Measurements from ENCODE around the gene MS4A12. TPM values are rescaled to one million over a fixed set of nuclear protein-coding genes. Genes with fewer than 3 reads are reported as not detected.
A peak's percentile ranks its signal among the peaks of the same experiment; 100 is the strongest.

The MS4A12 gene
- total and polyA plus RNA-seq, 2 of the 8 experiments (the other 6 are each of a cell fraction or from before 2014, with no cell fraction given), result 0.14 to 0.39 TPM

DNA sequence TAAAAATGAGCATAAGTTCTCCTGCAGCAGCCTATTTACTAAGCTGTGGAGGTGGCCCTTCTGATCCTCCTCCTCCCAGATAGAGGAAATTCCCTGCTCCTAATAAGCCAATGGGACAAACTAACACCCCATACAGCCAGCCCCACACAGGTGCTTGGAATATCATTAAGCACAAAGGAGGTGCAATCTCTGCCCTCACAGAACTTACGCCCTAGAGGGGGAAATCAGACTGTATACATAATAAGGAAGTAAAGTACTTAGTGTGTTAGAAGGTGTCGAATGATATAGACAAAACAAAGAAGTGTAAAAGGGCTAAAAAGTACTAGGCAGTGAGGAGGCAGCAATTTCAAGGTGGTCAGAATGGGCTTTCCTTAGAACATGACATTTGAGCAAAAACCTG is 5.8 kb downstream of the MS4A12 start:
- H2BK5ac ChIP-seq (ENCODE audit: low read depth, low read length), result peak overlapping the region; percentile 79; the same call in 1 of the 2 replicates
- no peaks in the 10 kb centered on the region for H3K27me3 ChIP-seq (replicated peaks in 1 of 4; ENCODE audit: control insufficient read depth in 3 of 4, extremely low read depth in 1 of 4, insufficient read depth in 3 of 4, low read length in 3 of 4)
- no peak for FAIRE-seq
- no peak for DNase-seq (ENCODE audit: low read depth in 1 of 2, low spot score in 2 of 2)
- no peak overlapping the region; a peak in 1 of 7 replicates for H3K9ac ChIP-seq (replicated peaks in 1 of 4; ENCODE audit: extremely low read depth in 1 of 4, low read depth in 3 of 4, low read length in 3 of 4)
- H4K91ac ChIP-seq (replicated peaks; ENCODE audit: insufficient read length, low read length), result no peak overlapping the region
- peak overlapping the region; percentile 91; the same call in 1 of the 2 replicates for H2BK20ac ChIP-seq (ENCODE audit: low read length)
- no peaks in the 10 kb centered on the region for H3K36me3 ChIP-seq (ENCODE audit: control insufficient read depth in 2 of 4, insufficient read depth in 4 of 4, low read length in 3 of 4)
- 98% methylated on average over 2 of the region's 2 CpGs; no CpG with 5 or more reads in 1 of the 2 experiments for WGBS, 2 experiments (ENCODE audit: extremely low coverage in 1 of 2, insufficient coverage in 1 of 2, insufficient read length in 1 of 2, insufficient replicate concordance in 2 of 2, low coverage in 1 of 2, low lambda C conversion rate in 2 of 2, missing lambda C conversion rate in 1 of 2)
- no peak overlapping the region for H2AFZ ChIP-seq (ENCODE audit: low read length)
- no peaks in the 10 kb centered on the region for H3K9me3 ChIP-seq (ENCODE audit: insufficient read depth in 2 of 2, low read depth in 1 of 2, low read length in 1 of 2)
- TF ChIP-seq JUND (IDR thresholded peaks at IDR 0.05; ENCODE audit: low read length) (no peak), HDAC6 (IDR thresholded peaks at IDR 0.05; ENCODE audit: low read depth, low read length) (no peak), CTCF (IDR thresholded peaks at IDR 0.05; ENCODE audit: control extremely low read depth in 1 of 3, insufficient read depth in 1 of 3, low read depth in 1 of 3, low read length in 3 of 3) (no peak)
- no peak overlapping the region for H2AK5ac ChIP-seq (ENCODE audit: low read depth, low read length)
- H4K5ac ChIP-seq (ENCODE audit: insufficient read length, low read depth, low read length), result no peak overlapping the region
- H3K14ac ChIP-seq (ENCODE audit: insufficient read length), result no peak overlapping the region
- no peak overlapping the region for H3K27ac ChIP-seq (ENCODE audit: low read depth, low read length)
- no peak overlapping the region for H3K56ac ChIP-seq (replicated peaks; ENCODE audit: insufficient read length, low read depth, low read length)
- no peaks in the 10 kb centered on the region for H3K79me1 ChIP-seq (ENCODE audit: low read depth, low read length)
- ChIA-PET CTCF (ENCODE audit: partially characterized antibody) (interaction anchor here (3.1 kb wide), 1 partner anchor 135 kb away, joined by 9 read pairs; no protein-coding TSS in a partner anchor), POLR2A (ENCODE audit: partially characterized antibody) (no interaction called here)
- H3K4me1 ChIP-seq (replicated peaks in 1 of 4; ENCODE audit: control insufficient read depth in 3 of 4, insufficient read depth in 4 of 4, low read length in 3 of 4), result peaks cover 0 to 12% (median 6%) of the 10 kb centered on the region in 4 experiments; a peak in 5 of 7 replicates
- no peaks in the 10 kb centered on the region for H3K79me2 ChIP-seq (ENCODE audit: control insufficient read depth in 1 of 2, insufficient read depth in 2 of 2, low read length in 2 of 2)
- H4K20me1 ChIP-seq (replicated peaks in 1 of 2; ENCODE audit: control insufficient read depth in 1 of 2, insufficient read depth in 2 of 2, low read length in 2 of 2), result no peaks in the 10 kb centered on the region
- no peak overlapping the region for H2BK120ac ChIP-seq (replicated peaks; ENCODE audit: low read depth, low read length)
- no peak overlapping the region for H3K4me3 ChIP-seq (ENCODE audit: extremely low read depth in 1 of 4, insufficient read depth in 2 of 4, low read depth in 3 of 4, low read length in 4 of 4)
- H3K23ac ChIP-seq (ENCODE audit: insufficient read length), result no peak overlapping the region
- no peaks in the 10 kb centered on the region; the same call in 1 of the 2 replicates for H3K23me2 ChIP-seq (ENCODE audit: low read depth, low read length)
- no peak overlapping the region for H3K4ac ChIP-seq (replicated peaks; ENCODE audit: insufficient read length, low read depth, low read length)
- no peak overlapping the region for H3K18ac ChIP-seq (ENCODE audit: extremely low read depth, low read length)
- H2BK12ac ChIP-seq (ENCODE audit: low read depth, low read length), result no peak overlapping the region
- no peak overlapping the region for H4K8ac ChIP-seq (ENCODE audit: extremely low read depth, insufficient read depth, low read length)
- no peak overlapping the region for H3K4me2 ChIP-seq (ENCODE audit: insufficient read depth in 1 of 2, low read depth in 2 of 2, low read length in 2 of 2)
- H2BK15ac ChIP-seq (ENCODE audit: low read length), result no peak overlapping the region
